ENCODE data around the gene PFN1. TPM values are rescaled to one million over a fixed set of nuclear protein-coding genes. Genes with fewer than 3 reads are reported as not detected.

PFN1 gene
- total RNA-seq, 1 experiment from 2014 or later, result 1,026 TPM

GRCh38 chr17:4945944-4946280, 2.4 kb downstream of the PFN1 start:
- peak overlapping the region; percentile 100 for H3K4me3 ChIP-seq (ENCODE audit: low read depth, low read length, poor library complexity, severe bottlenecking)
- POLR2A ChIA-PET (ENCODE audit: low non-redundant PET), result no interaction called here
- intact Hi-C loops (cut with micrococcal nuclease; ENCODE audit: unreplicated experiment), result no loop called here
- no TSS peak for BruUV-seq (replicated peaks)
- DNase-seq (ENCODE audit: low spot score), result no peak
- no peaks in the 10 kb centered on the region for H3K9me3 ChIP-seq (ENCODE audit: low read depth, low read length, poor library complexity, severe bottlenecking)
- peaks cover 43% of the 10 kb centered on the region for H3K4me1 ChIP-seq (ENCODE audit: insufficient read depth, low read length, poor library complexity, severe bottlenecking)
- CTCF ChIA-PET, result no interaction called here
- peak overlapping the region; percentile 99 for H3K27ac ChIP-seq (ENCODE audit: low read depth, low read length, poor library complexity, severe bottlenecking)
- peaks cover 41% of the 10 kb centered on the region for H3K36me3 ChIP-seq (ENCODE audit: insufficient read depth, low read length, poor library complexity, severe bottlenecking)
- H3K27me3 ChIP-seq (replicated peaks; ENCODE audit: insufficient read depth, low read depth, low read length, poor library complexity), result no peaks in the 10 kb centered on the region
- TF ChIP-seq, protein P1, sequence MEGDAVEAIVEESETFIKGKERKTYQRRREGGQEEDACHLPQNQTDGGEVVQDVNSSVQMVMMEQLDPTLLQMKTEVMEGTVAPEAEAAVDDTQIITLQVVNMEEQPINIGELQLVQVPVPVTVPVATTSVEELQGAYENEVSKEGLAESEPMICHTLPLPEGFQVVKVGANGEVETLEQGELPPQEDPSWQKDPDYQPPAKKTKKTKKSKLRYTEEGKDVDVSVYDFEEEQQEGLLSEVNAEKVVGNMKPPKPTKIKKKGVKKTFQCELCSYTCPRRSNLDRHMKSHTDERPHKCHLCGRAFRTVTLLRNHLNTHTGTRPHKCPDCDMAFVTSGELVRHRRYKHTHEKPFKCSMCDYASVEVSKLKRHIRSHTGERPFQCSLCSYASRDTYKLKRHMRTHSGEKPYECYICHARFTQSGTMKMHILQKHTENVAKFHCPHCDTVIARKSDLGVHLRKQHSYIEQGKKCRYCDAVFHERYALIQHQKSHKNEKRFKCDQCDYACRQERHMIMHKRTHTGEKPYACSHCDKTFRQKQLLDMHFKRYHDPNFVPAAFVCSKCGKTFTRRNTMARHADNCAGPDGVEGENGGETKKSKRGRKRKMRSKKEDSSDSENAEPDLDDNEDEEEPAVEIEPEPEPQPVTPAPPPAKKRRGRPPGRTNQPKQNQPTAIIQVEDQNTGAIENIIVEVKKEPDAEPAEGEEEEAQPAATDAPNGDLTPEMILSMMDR (conservative IDR thresholded peaks at IDR 0.05; ENCODE audit: low read depth, low read length), result no peak
- no peak for TF ChIP-seq EZH2 (IDR thresholded peaks at IDR 0.05; ENCODE audit: borderline replicate concordance, low read depth, low read length, poor library complexity, severe bottlenecking)

GRCh38 chr17:4945176-4945943, 3.0 kb downstream of the PFN1 start:
- no peak for TF ChIP-seq EZH2 (IDR thresholded peaks at IDR 0.05; ENCODE audit: borderline replicate concordance, low read depth, low read length, poor library complexity, severe bottlenecking)
- TF ChIP-seq, protein P1 (conservative IDR thresholded peaks at IDR 0.05; ENCODE audit: low read depth, low read length), result no peak
- peak; percentile 73 for DNase-seq (ENCODE audit: low spot score)
- Histone ChIP-seq H3K9me3 (ENCODE audit: low read depth, low read length, poor library complexity, severe bottlenecking) (no peaks in the 10 kb centered on the region), H3K27ac (ENCODE audit: low read depth, low read length, poor library complexity, severe bottlenecking) (peak overlapping the region; percentile 99), H3K4me1 (ENCODE audit: insufficient read depth, low read length, poor library complexity, severe bottlenecking) (peaks cover 38% of the 10 kb centered on the region), H3K36me3 (ENCODE audit: insufficient read depth, low read length, poor library complexity, severe bottlenecking) (peaks cover 41% of the 10 kb centered on the region), H3K27me3 (replicated peaks; ENCODE audit: insufficient read depth, low read depth, low read length, poor library complexity) (no peaks in the 10 kb centered on the region), H3K4me3 (ENCODE audit: low read depth, low read length, poor library complexity, severe bottlenecking) (peak overlapping the region; percentile 100)
- BruUV-seq (replicated peaks), result no TSS peak
- ChIA-PET CTCF (no interaction called here), POLR2A (ENCODE audit: low non-redundant PET) (no interaction called here)
- intact Hi-C loops (cut with micrococcal nuclease; ENCODE audit: unreplicated experiment), result no loop called here

- Histone ChIP-seq H3K4me1 (ENCODE audit: insufficient read depth, low read length, poor library complexity, severe bottlenecking) (peaks cover 35% of the 10 kb centered on the region), H3K9me3 (ENCODE audit: low read depth, low read length, poor library complexity, severe bottlenecking) (no peaks in the 10 kb centered on the region), H3K36me3 (ENCODE audit: insufficient read depth, low read length, poor library complexity, severe bottlenecking) (peaks cover 41% of the 10 kb centered on the region), H3K4me3 (ENCODE audit: low read depth, low read length, poor library complexity, severe bottlenecking) (no peak overlapping the region), H3K27me3 (replicated peaks; ENCODE audit: insufficient read depth, low read depth, low read length, poor library complexity) (no peaks in the 10 kb centered on the region), H3K27ac (ENCODE audit: low read depth, low read length, poor library complexity, severe bottlenecking) (peak overlapping the region; percentile 99)
- intact Hi-C loops (cut with micrococcal nuclease; ENCODE audit: unreplicated experiment), result no loop called here
- DNase-seq (ENCODE audit: low spot score), result no peak
- BruUV-seq (replicated peaks), result no TSS peak
- POLR2A ChIA-PET (ENCODE audit: low non-redundant PET), result interaction anchor here (1.0 kb wide), 1 partner anchor 22 kb away, joined by 4 read pairs; no protein-coding TSS in a partner anchor
- no peak for TF ChIP-seq EZH2 (IDR thresholded peaks at IDR 0.05; ENCODE audit: borderline replicate concordance, low read depth, low read length, poor library complexity, severe bottlenecking)
- TF ChIP-seq, protein P1 (conservative IDR thresholded peaks at IDR 0.05; ENCODE audit: low read depth, low read length), result no peak
- CTCF ChIA-PET, result no interaction called here
These were observed 3.7 kb downstream of the PFN1 start for GRCh38 chr17:4944554-4945175.

Measured in A673 (cell line).